MM.1S (cell line): ENCODE measurements around the gene CEP85L.

Source experiments
- DNase-seq: peaks from one replicate; pipeline ENCODE4 v3.0.0-alpha.2; 2015
- H2AFZ ChIP-seq: fragments of 300-600 bp; sonication (generic); 2 replicates; pipeline ENCODE4 v1.6.0; 2016; ENCODE audit warnings: antibody characterized with exemption, low read length
- H3F3A ChIP-seq: fragments of 300-600 bp; sonication (generic); 2 replicates; pipeline ENCODE4 v1.6.1; 2016; ENCODE audit warnings: mild to moderate bottlenecking, antibody characterized with exemption, low read length, moderate library complexity, mixed read lengths; ENCODE audit not compliant: insufficient read depth
- H3K27ac ChIP-seq: fragments of 300-600 bp; sonication (generic); 2 replicates; pipeline ENCODE4 v1.5.1; 2016; ENCODE audit warnings: mild to moderate bottlenecking, low read length
- H3K27me3 ChIP-seq: fragments of 300-600 bp; sonication (generic); replicated peaks from 2 replicates; pipeline ENCODE4 v1.6.0; 2016; ENCODE audit warnings: low read length; ENCODE audit not compliant: insufficient read depth
- H3K36me3 ChIP-seq: fragments of 300-600 bp; sonication (generic); replicated peaks from 2 replicates; pipeline ENCODE4 v1.6.1; 2016; ENCODE audit warnings: mild to moderate bottlenecking, low read length, mixed read lengths; ENCODE audit not compliant: insufficient read depth
- H3K4me1 ChIP-seq: fragments of 300-600 bp; sonication (generic); 2 replicates; pipeline ENCODE4 v1.6.1; 2016; ENCODE audit warnings: low read length, mixed read lengths
- H3K4me2 ChIP-seq: fragments of 300-600 bp; sonication (generic); 2 replicates; pipeline ENCODE4 v1.6.0; 2016; ENCODE audit warnings: low read depth, low read length
- H3K4me3 ChIP-seq: fragments of 300-600 bp; sonication (generic); 2 replicates; pipeline ENCODE4 v1.5.1; 2016; ENCODE audit warnings: low read length, mixed read lengths
- H3K79me2 ChIP-seq: fragments of 300-600 bp; sonication (generic); 2 replicates; pipeline ENCODE4 v1.6.1; 2016; ENCODE audit warnings: mixed run types, low read length, mixed read lengths
- H3K9ac ChIP-seq: fragments of 300-600 bp; sonication (generic); 2 replicates; pipeline ENCODE4 v1.6.1; 2016; ENCODE audit warnings: low read length, mixed read lengths
- H3K9me2 ChIP-seq: fragments of 300-600 bp; sonication (generic); replicated peaks from 2 replicates; pipeline ENCODE4 v1.6.1; 2016; ENCODE audit warnings: mild to moderate bottlenecking, low read length, mixed read lengths; ENCODE audit not compliant: insufficient read depth
- H3K9me3 ChIP-seq: fragments of 300-600 bp; sonication (generic); replicated peaks from 2 replicates; pipeline ENCODE4 v1.6.1; 2016; ENCODE audit warnings: mild to moderate bottlenecking, low read length, mixed read lengths; ENCODE audit not compliant: insufficient read depth
- H4K20me1 ChIP-seq: fragments of 300-600 bp; sonication (generic); 2 replicates; pipeline ENCODE4 v1.6.1; 2016; ENCODE audit warnings: mild to moderate bottlenecking, low read length, moderate library complexity, mixed read lengths; ENCODE audit not compliant: insufficient read depth
- CTCF ChIP-seq: fragments of 300-600 bp; sonication (generic); IDR thresholded peaks from 2 replicates; pipeline ENCODE4 v1.5.1; 2016; ENCODE audit warnings: antibody characterized with exemption, low read length, mixed read lengths
- EZH2 ChIP-seq: fragments of 300-600 bp; sonication (generic); optimal IDR thresholded peaks from 2 replicates; pipeline ENCODE3; 2017; ENCODE audit warnings: low read depth, mild to moderate bottlenecking, antibody characterized with exemption, low read length, mixed read lengths
- EZH2phosphoT487 ChIP-seq: fragments of 300-600 bp; sonication (generic); IDR thresholded peaks from 2 replicates; pipeline ENCODE4 v1.6.1; 2018; ENCODE audit warnings: antibody characterized with exemption, low read length

The CEP85L gene

GRCh38 chr6:118632359-118632758, 19.0 kb downstream of the CEP85L start:
- H3K9me2 ChIP-seq = no peaks in the 10 kb centered on the region
- no peaks in the 10 kb centered on the region for H3K4me1 ChIP-seq
- DNase-seq = no peak
- no peaks in the 10 kb centered on the region for H3K27me3 ChIP-seq
- H3K79me2 ChIP-seq = peaks cover 27% of the 10 kb centered on the region
- H3F3A ChIP-seq = no peaks in the 10 kb centered on the region
- no peaks in the 10 kb centered on the region for H3K9me3 ChIP-seq
- H2AFZ ChIP-seq = no peak overlapping the region
- no peak overlapping the region for H3K4me2 ChIP-seq
- TF ChIP-seq EZH2phosphoT487 = no peak
- TF ChIP-seq CTCF = no peak
- no peak for TF ChIP-seq EZH2
- no peaks in the 10 kb centered on the region for H4K20me1 ChIP-seq
- no peak overlapping the region for H3K9ac ChIP-seq
- H3K27ac ChIP-seq = no peak overlapping the region
- H3K36me3 ChIP-seq = no peaks in the 10 kb centered on the region
- no peak overlapping the region for H3K4me3 ChIP-seq

- Histone ChIP-seq H3K9ac (no peak overlapping the region), H3F3A (no peaks in the 10 kb centered on the region), H3K4me3 (no peak overlapping the region), H3K79me2 (peaks cover 16% of the 10 kb centered on the region; the same call in 1 of the 2 replicates), H3K4me2 (no peak overlapping the region), H3K36me3 (no peaks in the 10 kb centered on the region), H4K20me1 (no peaks in the 10 kb centered on the region), H3K4me1 (no peaks in the 10 kb centered on the region), H3K27me3 (no peaks in the 10 kb centered on the region), H3K9me3 (no peaks in the 10 kb centered on the region), H3K27ac (no peak overlapping the region), H2AFZ (no peak overlapping the region), H3K9me2 (no peaks in the 10 kb centered on the region)
- no peak for DNase-seq
- TF ChIP-seq CTCF (no peak), EZH2phosphoT487 (no peak), EZH2 (no peak)
These were observed 20.5 kb downstream of the CEP85L start for GRCh38 chr6:118630923-118631322.

GRCh38 chr6:118630067-118630466, 21.3 kb downstream of the CEP85L start:
- Histone ChIP-seq H3K79me2 (peaks cover 11% of the 10 kb centered on the region; the same call in 1 of the 2 replicates), H4K20me1 (no peaks in the 10 kb centered on the region), H3F3A (no peaks in the 10 kb centered on the region), H3K9me2 (no peaks in the 10 kb centered on the region), H3K9me3 (no peaks in the 10 kb centered on the region), H3K27ac (no peak overlapping the region), H3K36me3 (no peaks in the 10 kb centered on the region), H3K4me3 (no peak overlapping the region), H3K4me1 (no peaks in the 10 kb centered on the region), H3K27me3 (no peaks in the 10 kb centered on the region), H3K4me2 (no peak overlapping the region), H3K9ac (no peak overlapping the region), H2AFZ (no peak overlapping the region)
- no peak for DNase-seq
- TF ChIP-seq EZH2 (no peak), CTCF (no peak), EZH2phosphoT487 (no peak)

GRCh38 chr6:118627724-118628123, 23.7 kb downstream of the CEP85L start:
- H3K79me2 ChIP-seq = peaks cover 8% of the 10 kb centered on the region; the same call in 1 of the 2 replicates
- no peak overlapping the region for H3K27ac ChIP-seq
- H3K9me2 ChIP-seq = no peaks in the 10 kb centered on the region
- no peak overlapping the region for H3K9ac ChIP-seq
- no peaks in the 10 kb centered on the region for H4K20me1 ChIP-seq
- no peaks in the 10 kb centered on the region for H3K36me3 ChIP-seq
- no peak overlapping the region for H3K4me2 ChIP-seq
- H3F3A ChIP-seq = no peaks in the 10 kb centered on the region
- no peaks in the 10 kb centered on the region for H3K4me1 ChIP-seq
- no peak overlapping the region for H2AFZ ChIP-seq
- DNase-seq = no peak
- H3K27me3 ChIP-seq = no peaks in the 10 kb centered on the region
- no peak for TF ChIP-seq CTCF
- no peak for TF ChIP-seq EZH2
- TF ChIP-seq EZH2phosphoT487 = no peak
- no peaks in the 10 kb centered on the region for H3K9me3 ChIP-seq
- H3K4me3 ChIP-seq = no peak overlapping the region
